OCI-LY7 (cell line): ENCODE results near the gene MAMLD1. TPM values are rescaled to one million over a fixed set of nuclear protein-coding genes. Genes with fewer than 3 reads are reported as not detected.
A peak's percentile ranks its signal among the peaks of the same experiment; 100 is the strongest.

Experiments
- Bru-seq: library from RNA; stranded (reverse); fragments of 400-500 nt; gene quantifications from one replicate; lab custom pipeline; 2021; lab: Mats Ljungman, UMichigan
- BruChase-seq, 2 experiments: library from RNA; stranded (reverse); fragments of 400-500 nt; gene quantifications; one replicate each; lab custom pipeline; 2021; lab: Mats Ljungman, UMichigan
- BruUV-seq: library from RNA; stranded (reverse); fragments of 400-500 nt; replicated peaks from 2 replicates; lab custom pipeline; 2021; lab: Mats Ljungman, UMichigan
- CTCF ChIA-PET: fragments of 300-600 bp; sonication (Branson Sonifier 250); formaldehyde crosslinking; loops from one replicate; lab custom pipeline; 2022; ENCODE audit warnings: antibody characterized with exemption; ENCODE audit not compliant: unreplicated experiment; lab: Charles Lee
- POLR2A ChIA-PET: fragments of 300-600 bp; sonication (Branson Sonifier 250); formaldehyde crosslinking; loops from one replicate; lab custom pipeline; 2022; ENCODE audit warnings: antibody characterized with exemption; lab: Charles Lee
- DNase-seq: peaks from one replicate; pipeline ENCODE4 v3.0.0-alpha.2; 2015; ENCODE audit warnings: low spot score
- H2AFZ ChIP-seq: fragments of 200-600 bp; sonication (generic), shearing (Covaris generic); 2 replicates; pipeline ENCODE4 v1.6.1; 2014; ENCODE audit warnings: mild to moderate bottlenecking, antibody characterized with exemption, low read length, moderate library complexity
- H3K27ac ChIP-seq: fragments of 200-600 bp; sonication (generic); 2 replicates; pipeline ENCODE4 v1.5.1; 2014; ENCODE audit warnings: mixed run types, low read depth, mild to moderate bottlenecking, moderate library complexity, low read length, inconsistent platforms; ENCODE audit not compliant: poor library complexity, severe bottlenecking
- H3K36me3 ChIP-seq: fragments of 200-600 bp; sonication (generic); 2 replicates; pipeline ENCODE4 v1.6.1; 2014; ENCODE audit warnings: mild to moderate bottlenecking, antibody characterized with exemption, low read length, moderate library complexity, mixed read lengths; ENCODE audit not compliant: insufficient read depth
- H3K4me1 ChIP-seq: fragments of 200-600 bp; sonication (generic); 2 replicates; pipeline ENCODE4 v1.5.1; 2014; ENCODE audit warnings: mild to moderate bottlenecking, low read length; ENCODE audit not compliant: insufficient read depth, poor library complexity, severe bottlenecking
- H3K4me2 ChIP-seq: fragments of 200-600 bp; sonication (generic); 2 replicates; pipeline ENCODE4 v1.6.1; 2014; ENCODE audit warnings: mild to moderate bottlenecking, low read length
- H3K4me3 ChIP-seq: fragments of 200-600 bp; sonication (generic); 2 replicates; pipeline ENCODE4 v1.5.1; 2014; ENCODE audit warnings: mild to moderate bottlenecking, low read depth, low read length; ENCODE audit not compliant: poor library complexity, severe bottlenecking
- H3K79me2 ChIP-seq: fragments of 200-600 bp; sonication (generic); 2 replicates; pipeline ENCODE4 v1.6.1; 2016; ENCODE audit warnings: low read depth, mild to moderate bottlenecking, low read length, moderate library complexity, mixed read lengths; ENCODE audit not compliant: insufficient read depth
- H3K9me2 ChIP-seq: fragments of 200-600 bp; sonication (generic); 2 replicates; pipeline ENCODE4 v1.6.1; 2016; ENCODE audit warnings: mild to moderate bottlenecking, low read length, mixed read lengths; ENCODE audit not compliant: insufficient read depth
- H3K9me3 ChIP-seq: fragments of 200-600 bp; sonication (generic); 2 replicates; pipeline ENCODE4 v1.6.1; 2014; ENCODE audit warnings: mild to moderate bottlenecking, mixed run types, low read length, mixed read lengths
- H4K20me1 ChIP-seq: fragments of 200-600 bp; sonication (generic); 2 replicates; pipeline ENCODE4 v1.6.1; 2014; ENCODE audit warnings: mild to moderate bottlenecking, antibody characterized with exemption, low read length, moderate library complexity, mixed read lengths; ENCODE audit not compliant: insufficient read depth
- EZH2phosphoT487 ChIP-seq: fragments of 200-600 bp; sonication (generic); IDR thresholded peaks from 2 replicates; pipeline ENCODE4 v1.6.1; 2018; ENCODE audit warnings: low read depth, borderline replicate concordance, mild to moderate bottlenecking, mixed run types, antibody characterized with exemption, low read length, moderate library complexity, mixed read lengths
- intact Hi-C: fragments of 100-400 bp; cut with micrococcal nuclease; formaldehyde crosslinking; loops from one replicate; pipeline ENCODE4 v1.10.0; 2022; ENCODE audit not compliant: unreplicated experiment
- long read RNA-seq: library from polyadenylated mRNA; stranded (forward); transcript quantifications from one replicate; pipeline ENCODE4 v2.0.0, GENCODE V29; 2022
- total RNA-seq, 2 experiments: library from RNA; depleted of rRNA in 1 of 2; stranded (reverse); fragments of >200 nt in 1 of 2; shearing (Covaris generic) in 1 of 2; gene quantifications; 2 replicates each; pipeline ENCODE4 v1.2.3, GENCODE V29; 2014 to 2022
- TF ChIP-seq, protein P1 (sequence below): fragments of 200-600 bp; sonication (generic); conservative IDR thresholded peaks from 2 replicates; pipeline ENCODE4 v1.5.1; 2014; ENCODE audit warnings: mild to moderate bottlenecking, antibody characterized with exemption, low read length, moderate library complexity, mixed read lengths

Gene MAMLD1
- total RNA-seq (2014; rRNA removed; shearing (Covaris generic)) (not detected in 2 replicates), total RNA-seq (2022) (not detected in 2 replicates), Bru-seq, nascent RNA (percentile 1 among the genes with signal in this experiment), BruChase-seq, experiment 1, labeled RNA remaining after a 6-hour chase (percentile 6 among the genes with signal in this experiment), BruChase-seq, experiment 2, labeled RNA remaining after a 2-hour chase (percentile 4 among the genes with signal in this experiment)
- long read RNA-seq: 0 reads

DNA sequence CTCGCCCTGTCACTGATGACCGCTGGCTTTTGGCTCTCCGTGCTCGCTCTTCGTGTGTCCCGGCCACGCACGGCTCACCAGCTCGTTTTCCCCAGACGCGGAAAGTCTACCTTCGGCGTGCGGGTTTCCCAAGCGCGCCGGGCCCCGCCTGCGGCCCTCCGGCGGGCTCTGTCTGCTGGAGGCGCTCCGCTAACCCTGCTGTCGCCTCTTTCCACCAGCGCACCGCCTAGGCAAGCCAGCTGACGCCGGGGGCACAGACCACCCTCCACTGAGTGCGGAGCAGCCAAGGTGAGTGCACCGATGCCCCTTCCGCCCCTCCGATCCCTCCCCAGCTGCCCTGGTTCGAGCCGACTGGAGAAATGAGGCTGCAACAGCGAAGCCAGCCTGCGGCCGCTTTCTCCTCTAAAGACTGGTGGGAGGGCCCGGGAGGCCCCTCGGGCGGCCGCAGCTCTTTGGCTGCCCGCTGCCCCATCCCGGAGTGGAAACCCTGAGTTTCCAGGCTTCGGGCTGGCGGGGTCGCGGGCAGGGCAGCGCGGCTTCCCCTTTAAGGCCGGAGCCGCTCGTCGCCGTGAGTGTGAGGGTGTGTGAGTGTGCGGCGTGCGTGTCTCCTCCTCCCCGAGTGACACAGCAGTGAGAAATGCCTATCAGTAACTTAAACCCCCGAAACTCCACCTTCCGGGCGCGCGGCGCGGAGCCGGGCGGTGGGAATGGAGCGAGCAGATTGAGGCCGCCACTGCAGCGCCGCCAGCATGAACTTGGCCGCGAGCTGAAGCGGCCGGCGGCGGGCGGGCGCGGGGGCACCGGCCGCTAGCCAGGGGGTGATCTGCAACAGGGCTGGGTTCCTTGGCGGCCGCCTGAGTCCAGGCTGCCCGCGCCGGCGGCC, at the start of gene MAMLD1:
Gene MAMLD1 (plus strand): TSS at position 719 of the 883 bp plus-strand sequence. CDS start 82,200 bp downstream, outside the sequence.
- TF ChIP-seq EZH2phosphoT487: no peak
- TF ChIP-seq, protein P1, sequence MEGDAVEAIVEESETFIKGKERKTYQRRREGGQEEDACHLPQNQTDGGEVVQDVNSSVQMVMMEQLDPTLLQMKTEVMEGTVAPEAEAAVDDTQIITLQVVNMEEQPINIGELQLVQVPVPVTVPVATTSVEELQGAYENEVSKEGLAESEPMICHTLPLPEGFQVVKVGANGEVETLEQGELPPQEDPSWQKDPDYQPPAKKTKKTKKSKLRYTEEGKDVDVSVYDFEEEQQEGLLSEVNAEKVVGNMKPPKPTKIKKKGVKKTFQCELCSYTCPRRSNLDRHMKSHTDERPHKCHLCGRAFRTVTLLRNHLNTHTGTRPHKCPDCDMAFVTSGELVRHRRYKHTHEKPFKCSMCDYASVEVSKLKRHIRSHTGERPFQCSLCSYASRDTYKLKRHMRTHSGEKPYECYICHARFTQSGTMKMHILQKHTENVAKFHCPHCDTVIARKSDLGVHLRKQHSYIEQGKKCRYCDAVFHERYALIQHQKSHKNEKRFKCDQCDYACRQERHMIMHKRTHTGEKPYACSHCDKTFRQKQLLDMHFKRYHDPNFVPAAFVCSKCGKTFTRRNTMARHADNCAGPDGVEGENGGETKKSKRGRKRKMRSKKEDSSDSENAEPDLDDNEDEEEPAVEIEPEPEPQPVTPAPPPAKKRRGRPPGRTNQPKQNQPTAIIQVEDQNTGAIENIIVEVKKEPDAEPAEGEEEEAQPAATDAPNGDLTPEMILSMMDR: no peak
- Histone ChIP-seq H3K4me3 (no peak within 1 kb of the TSS), H3K4me2 (no peak within 1 kb of the TSS), H3K79me2 (no peaks in the 10 kb centered on the region), H3K9me2 (no peaks in the 10 kb centered on the region), H2AFZ (no peak within 1 kb of the TSS), H3K9me3 (no peaks in the 10 kb centered on the region), H3K27ac (no peak within 1 kb of the TSS), H4K20me1 (no peaks in the 10 kb centered on the region), H3K4me1 (no peaks in the 10 kb centered on the region), H3K36me3 (no peaks in the 10 kb centered on the region)
- intact Hi-C loops: no loop called here
- ChIA-PET CTCF (no interaction called here), POLR2A (no interaction called here)
- DNase-seq: no peak
- no TSS peak for BruUV-seq

DNA sequence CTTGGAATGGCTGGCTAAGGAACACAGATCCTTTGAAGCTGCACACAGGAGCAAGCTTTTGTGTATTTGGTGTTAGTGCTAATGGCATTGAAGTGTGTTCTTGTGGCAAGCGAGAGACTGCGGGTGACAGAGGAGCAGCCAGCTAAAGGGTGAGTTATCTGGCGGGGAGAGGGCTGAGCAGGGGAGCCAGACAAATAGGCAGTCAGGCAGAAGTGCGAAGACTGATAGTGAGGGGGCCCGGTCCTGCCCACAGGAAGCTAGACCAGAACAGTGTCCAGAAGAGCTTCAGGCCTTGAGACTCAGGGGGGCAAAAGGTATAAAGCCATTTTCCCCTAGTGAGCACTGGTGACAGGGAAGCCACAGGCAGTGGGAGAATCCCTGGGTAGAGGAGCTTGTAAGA, 49.6 kb upstream of the MAMLD1 start:
- ChIA-PET POLR2A (no interaction called here), CTCF (no interaction called here)
- Histone ChIP-seq H3K4me1 (no peaks in the 10 kb centered on the region), H3K36me3 (no peaks in the 10 kb centered on the region), H3K9me3 (no peaks in the 10 kb centered on the region), H3K4me3 (no peak overlapping the region), H4K20me1 (no peaks in the 10 kb centered on the region), H2AFZ (no peak overlapping the region), H3K9me2 (no peaks in the 10 kb centered on the region), H3K27ac (no peak overlapping the region), H3K79me2 (no peaks in the 10 kb centered on the region), H3K4me2 (no peak overlapping the region)
- TF ChIP-seq, protein P1: no peak
- no peak for TF ChIP-seq EZH2phosphoT487
- DNase-seq: no peak
- no TSS peak for BruUV-seq
- intact Hi-C loops: no loop called here

- H3K4me3 ChIP-seq: no peak overlapping the region
- ChIA-PET POLR2A (no interaction called here), CTCF (no interaction called here)
- H4K20me1 ChIP-seq: no peaks in the 10 kb centered on the region
- no peaks in the 10 kb centered on the region for H3K36me3 ChIP-seq
- H3K9me3 ChIP-seq: no peaks in the 10 kb centered on the region
- no peaks in the 10 kb centered on the region for H3K9me2 ChIP-seq
- H2AFZ ChIP-seq: no peak overlapping the region
- no peak overlapping the region for H3K27ac ChIP-seq
- DNase-seq: no peak
- no peaks in the 10 kb centered on the region for H3K4me1 ChIP-seq
- intact Hi-C loops: no loop called here
- no peak overlapping the region for H3K4me2 ChIP-seq
- no peaks in the 10 kb centered on the region for H3K79me2 ChIP-seq
- no peak for TF ChIP-seq EZH2phosphoT487
- TF ChIP-seq, protein P1: no peak
- BruUV-seq: no TSS peak
Measured at GRCh38 chrX:150314186-150314585, 48.9 kb upstream of the MAMLD1 start.
